B cell (primary cell): ENCODE results near the gene KLHL15. TPM values are rescaled to one million over a fixed set of nuclear protein-coding genes. Genes with fewer than 3 reads are reported as not detected.
A peak's percentile ranks its signal among the peaks of the same experiment; 100 is the strongest.

Experiments
- ATAC-seq: fragments of 200-7000 bp; cut with Tn5 transposase; one replicate; pipeline ENCODE4 v1.10.0; 2021; ENCODE audit warnings: low read depth, mild to moderate bottlenecking, moderate number of reproducible peaks, moderate library complexity
- CTCF ChIA-PET: fragments of 350-600 bp; sonication (Branson Sonifier 250); formaldehyde crosslinking; loops from one replicate; lab custom pipeline; 2021; ENCODE audit warnings: antibody characterized with exemption, inconsistent platforms; lab: Charles Lee
- POLR2A ChIA-PET: fragments of 350-600 bp; sonication (Branson Sonifier 250); formaldehyde crosslinking; loops from one replicate; lab custom pipeline; 2021; ENCODE audit warnings: antibody characterized with exemption; lab: Charles Lee
- DNase-seq: peaks from one replicate; pipeline ENCODE4 v3.0.0; 2013
- H2AFZ ChIP-seq: 2 replicates; pipeline ENCODE4 v1.6.1; 2012; ENCODE audit warnings: mild to moderate bottlenecking, low read depth, low read length; ENCODE audit not compliant: insufficient read depth, poor library complexity, severe bottlenecking
- H3K27ac ChIP-seq, 2 donors: 1 replicate in 1 of 2; 2 replicates in 1 of 2; pipeline ENCODE4 v1.5.1; 2012 to 2013; ENCODE audit warnings: low read length in 2 of 2, mild to moderate bottlenecking in 2 of 2, moderate library complexity in 1 of 2
- H3K27me3 ChIP-seq, 4 experiments: fragments of 200-600 bp in 1 of 4; sonication (generic) in 1 of 4; replicated peaks in 1 of 4; 1 replicate in 2 of 4; 2 replicates in 2 of 4; pipeline versions ENCODE4 v1.6.1 to v1.7.0; 2013 to 2016; ENCODE audit warnings: low read length in 3 of 4, mild to moderate bottlenecking in 2 of 4, mixed read lengths in 1 of 4, moderate library complexity in 1 of 4; ENCODE audit not compliant: insufficient read depth in 4 of 4, control insufficient read depth in 3 of 4; ENCODE audit errors: control extremely low read depth in 1 of 4
- H3K36me3 ChIP-seq, 2 experiments: replicated peaks in 1 of 2; 1 replicate in 1 of 2; 2 replicates in 1 of 2; pipeline versions ENCODE4 v1.6.1 to v1.7.1; 2013; ENCODE audit warnings: low read length in 1 of 2; ENCODE audit not compliant: insufficient read depth in 2 of 2, control insufficient read depth in 1 of 2; ENCODE audit errors: control extremely low read depth in 1 of 2, extremely low read depth in 1 of 2
- H3K4me1 ChIP-seq, 2 donors: fragments of 200-600 bp in 1 of 2; sonication (generic) in 1 of 2; 1 replicate in 1 of 2; 2 replicates in 1 of 2; pipeline versions ENCODE4 v1.5.1 to v1.6.1; 2013 to 2017; ENCODE audit warnings: low read length in 2 of 2; ENCODE audit not compliant: control insufficient read depth in 2 of 2, insufficient read depth in 2 of 2
- H3K4me2 ChIP-seq: replicated peaks from 2 replicates; pipeline ENCODE3; 2012; ENCODE audit warnings: mild to moderate bottlenecking, low read depth, low read length; ENCODE audit not compliant: poor library complexity, severe bottlenecking
- H3K4me3 ChIP-seq, 5 experiments: fragments of 200-600 bp in 1 of 5; sonication (generic) in 1 of 5; 1 replicate in 3 of 5; 2 replicates in 2 of 5; pipeline versions ENCODE4 v1.5.1 to v1.7.0; 2011 to 2016; ENCODE audit warnings: low read length in 4 of 5, mild to moderate bottlenecking in 4 of 5, low read depth in 2 of 5, control low read depth in 1 of 5, moderate library complexity in 1 of 5; ENCODE audit not compliant: insufficient read depth in 1 of 5; ENCODE audit errors: control extremely low read depth in 1 of 5, extremely low read depth in 1 of 5
- H3K79me2 ChIP-seq: fragments of 200-600 bp; sonication (generic); one replicate; pipeline ENCODE4 v1.6.0; 2016; ENCODE audit warnings: low read length; ENCODE audit not compliant: control insufficient read depth, insufficient read depth
- H3K9ac ChIP-seq: fragments of 200-600 bp; sonication (generic); 2 replicates; pipeline ENCODE4 v1.6.1; 2017; ENCODE audit warnings: mild to moderate bottlenecking, low read length, moderate library complexity
- H3K9me3 ChIP-seq, 3 donors: one replicate each; pipeline versions ENCODE4 v1.6.1 to v1.7.1; 2013; ENCODE audit warnings: low read length in 2 of 3; ENCODE audit not compliant: control insufficient read depth in 2 of 3, insufficient read depth in 1 of 3; ENCODE audit errors: control extremely low read depth in 1 of 3
- H4K20me1 ChIP-seq: 2 replicates; pipeline ENCODE4 v1.6.0; 2012; ENCODE audit warnings: mild to moderate bottlenecking, low read length; ENCODE audit not compliant: insufficient read depth, control insufficient read depth, poor library complexity, severe bottlenecking
- H3K27ac Mint-ChIP-seq: one replicate; pipeline ENCODE4 v1.8.0; 2021; ENCODE audit warnings: mixed read lengths
- H3K27me3 Mint-ChIP-seq: one replicate; pipeline ENCODE4 v1.8.0; 2021; ENCODE audit warnings: mixed read lengths
- H3K4me1 Mint-ChIP-seq: one replicate; pipeline ENCODE4 v1.8.0; 2021; ENCODE audit warnings: mixed read lengths
- H3K4me3 Mint-ChIP-seq: one replicate; pipeline ENCODE4 v1.8.0; 2021; ENCODE audit warnings: mixed read lengths
- H3K9me3 Mint-ChIP-seq: one replicate; pipeline ENCODE4 v1.8.0; 2022; ENCODE audit warnings: mixed read lengths; ENCODE audit not compliant: insufficient read depth
- CTCF ChIP-seq: fragments of 200-600 bp; IDR thresholded peaks from one replicate; pipeline ENCODE4 v1.8.0; 2022; ENCODE audit warnings: antibody characterized with exemption, mild to moderate bottlenecking
- EZH2 ChIP-seq: IDR thresholded peaks from 2 replicates; pipeline ENCODE4 v1.6.1; 2012; ENCODE audit warnings: borderline replicate concordance, low read depth, mild to moderate bottlenecking, moderate library complexity, low read length; ENCODE audit not compliant: insufficient read depth, poor library complexity, severe bottlenecking
- WGBS: methylation state at CpG from one replicate; pipeline ENCODE4 v1.1.5; 2013; ENCODE audit warnings: missing lambda C conversion rate; ENCODE audit not compliant: insufficient coverage; 5-methylcytosine and 5-hydroxymethylcytosine counted together
- intact Hi-C: fragments of 100-400 bp; cut with micrococcal nuclease; formaldehyde crosslinking; loops from one replicate; pipeline ENCODE4 v1.10.0; 2022
- polyA plus RNA-seq: library from polyadenylated mRNA; depleted of rRNA; stranded (reverse); fragments of >200 nt; gene quantifications from 2 replicates; pipeline ENCODE4 v1.2.3, GENCODE V29; 2012
- total RNA-seq, 2 donors: library from RNA; stranded (reverse); fragments of 120-200 nt in 1 of 2; gene quantifications; 1 replicate in 1 of 2; 2 replicates in 1 of 2; pipeline versions ENCODE4 v1.2.3 to v1.2.4, GENCODE V29; 2013 to 2022

KLHL15 gene
- total and polyA plus RNA-seq, 2 donors (not counting 1 experiment from before 2014, with no cell fraction given) = 5.4 to 8.2 TPM

GRCh38 chrX:24063488-24063887, 36.5 kb upstream of the KLHL15 start:
- Mint-ChIP-seq H3K4me1 (no peaks in the 10 kb centered on the region), H3K9me3 (no peaks in the 10 kb centered on the region), H3K27ac (no peak overlapping the region), H3K27me3 (no peaks in the 10 kb centered on the region), H3K4me3 (no peak overlapping the region)
- ATAC-seq = no peak
- 88% methylated on average over 1 of the region's 6 CpGs for WGBS
- peaks cover 8% of the 10 kb centered on the region for H3K79me2 ChIP-seq
- CTCF ChIA-PET = no interaction called here
- no peak for TF ChIP-seq EZH2
- no peak for TF ChIP-seq CTCF
- H4K20me1 ChIP-seq = peaks cover 29% of the 10 kb centered on the region
- H3K27me3 ChIP-seq = no peaks in the 10 kb centered on the region
- DNase-seq = no peak
- no peak overlapping the region for H3K4me2 ChIP-seq
- no peak overlapping the region for H3K9ac ChIP-seq
- intact Hi-C loops = no loop called here
- no peaks in the 10 kb centered on the region for H3K9me3 ChIP-seq
- no peak overlapping the region for H2AFZ ChIP-seq
- H3K27ac ChIP-seq = no peak overlapping the region
- peaks cover 2 to 48% of the 10 kb centered on the region in 2 experiments for H3K36me3 ChIP-seq
- POLR2A ChIA-PET = no interaction called here
- no peak overlapping the region for H3K4me3 ChIP-seq
- no peaks in the 10 kb centered on the region for H3K4me1 ChIP-seq

GRCh38 chrX:24055043-24055356, 28.0 kb upstream of the KLHL15 start:
- Histone ChIP-seq H3K9ac (no peak overlapping the region), H3K27me3 (no peaks in the 10 kb centered on the region), H3K9me3 (no peaks in the 10 kb centered on the region), H3K27ac (no peak overlapping the region), H3K4me2 (peak overlapping the region; percentile 79), H3K36me3 (peaks cover 4 to 13% of the 10 kb centered on the region in 2 experiments), H2AFZ (no peak overlapping the region), H3K79me2 (peaks cover 18% of the 10 kb centered on the region), H3K4me3 (peak overlapping the region; percentile 76 to 98 (median 89)), H3K4me1 (no peaks in the 10 kb centered on the region), H4K20me1 (peaks cover 4% of the 10 kb centered on the region)
- Mint-ChIP-seq H3K27me3 (no peaks in the 10 kb centered on the region), H3K4me3 (peak overlapping the region; percentile 99), H3K4me1 (peaks cover 3% of the 10 kb centered on the region), H3K27ac (peak overlapping the region; percentile 100), H3K9me3 (no peaks in the 10 kb centered on the region)
- TF ChIP-seq CTCF = no peak
- TF ChIP-seq EZH2 = no peak
- WGBS = 8% methylated on average over 4 of the region's 14 CpGs
- peak; percentile 4 for ATAC-seq
- intact Hi-C loops = no loop called here
- no peak for DNase-seq
- CTCF ChIA-PET = interaction anchor here (0.6 to 4.6 kb wide), 10 partner anchors 11 to 388 kb away, joined by 3 to 41 read pairs (median 3); partner anchors contain the start of genes APOO, CXorf58, KLHL15 and PRDX4
- POLR2A ChIA-PET = interaction anchor here (1.1 to 2.8 kb wide), 8 partner anchors 10 to 313 kb away, joined by 3 to 40 read pairs (median 10); partner anchors contain the start of genes ACOT9, SAT1 and ZFX
